Tibial nerve (tissue), 4 donors: ENCODE data around the gene RETREG3. TPM values are rescaled to one million over a fixed set of nuclear protein-coding genes. Genes with fewer than 3 reads are reported as not detected.
"Not testable (repeated sequence)": the region's sequence is repeated elsewhere in the genome, so short reads cannot be mapped to it uniquely, and the experiment has no call there.

Experiments
- DNase-seq, 2 donors: peaks; one replicate each; pipeline ENCODE4 v3.0.0-alpha.2; 2019; ENCODE audit warnings: low spot score in 2 of 2
- H3K27ac ChIP-seq, 4 donors: fragments of 200-600 bp; sonication (generic) in 3 of 4; one replicate each; pipeline ENCODE4 v1.5.1; 2017 to 2019; ENCODE audit warnings: mild to moderate bottlenecking in 1 of 4
- H3K27me3 ChIP-seq, 2 donors: fragments of 200-600 bp; sonication (generic) in 1 of 2; one replicate each; pipeline versions ENCODE4 v1.5.1 to v1.6.0; 2017 to 2019
- H3K36me3 ChIP-seq, 3 donors: fragments of 200-600 bp; sonication (generic); one replicate each; pipeline ENCODE4 v1.5.1; 2018 to 2019
- H3K4me1 ChIP-seq, 4 donors: fragments of 200-600 bp; sonication (generic) in 3 of 4; one replicate each; pipeline ENCODE4 v1.5.1; 2017 to 2019
- H3K4me3 ChIP-seq, 4 donors: fragments of 200-600 bp; sonication (generic) in 3 of 4; one replicate each; pipeline ENCODE4 v1.5.1; 2017 to 2019; ENCODE audit warnings: mild to moderate bottlenecking in 1 of 4, moderate library complexity in 1 of 4
- H3K9me3 ChIP-seq, 4 donors: fragments of 200-600 bp; sonication (generic) in 3 of 4; one replicate each; pipeline ENCODE4 v1.5.1; 2017 to 2019
- CTCF ChIP-seq, 5 experiments: fragments of 200-600 bp in 3 of 5; fragments of 450-650 bp in 2 of 5; sonication (generic) in 3 of 5; IDR thresholded peaks; one replicate each; pipeline ENCODE4 v1.5.1; 2016 to 2019; ENCODE audit warnings: antibody characterized with exemption in 5 of 5, mild to moderate bottlenecking in 3 of 5, moderate library complexity in 2 of 5
- EP300 ChIP-seq, 2 donors: sonication (generic); formaldehyde crosslinking; IDR thresholded peaks; one replicate each; pipeline ENCODE4 v1.6.1; 2017; ENCODE audit warnings: antibody characterized with exemption in 2 of 2, mild to moderate bottlenecking in 1 of 2
- POLR2A ChIP-seq, 2 donors: fragments of 450-650 bp; IDR thresholded peaks; one replicate each; pipeline ENCODE4 v1.6.1; 2017; ENCODE audit warnings: antibody characterized with exemption in 2 of 2, mild to moderate bottlenecking in 2 of 2, moderate library complexity in 2 of 2
- WGBS, 2 donors: methylation state at CpG; one replicate each; pipeline ENCODE4 v1.1.5; 2018; 5-methylcytosine and 5-hydroxymethylcytosine counted together
- total RNA-seq, 4 donors: library from RNA; depleted of rRNA; stranded (reverse); fragments of >200 nt; gene quantifications; one replicate each; pipeline ENCODE4 v1.1.0, GENCODE V29; 2016

Gene RETREG3
- total RNA-seq, 4 donors from 2014 or later: 43.1 to 61.8 (median 57.7) TPM

GRCh38 chr17:42547698-42548069 is 61.5 kb downstream of the RETREG3 start:
- no peak for TF ChIP-seq CTCF (IDR thresholded peaks at IDR 0.05)
- no peak for TF ChIP-seq EP300 (IDR thresholded peaks at IDR 0.05)
- TF ChIP-seq POLR2A (IDR thresholded peaks at IDR 0.05): no peak
- Histone ChIP-seq H3K4me3 (no peak overlapping the region), H3K9me3 (no peaks in the 10 kb centered on the region), H3K36me3 (peaks cover 0 to 41% (median under 1%) of the 10 kb centered on the region in 3 donors), H3K27me3 (no peaks in the 10 kb centered on the region), H3K27ac (no peak overlapping the region), H3K4me1 (peaks cover 0 to 18% (median 4%) of the 10 kb centered on the region in 4 donors)
- 85 to 88% methylated on average over 14 of the region's 14 CpGs for WGBS, 2 donors
- DNase-seq: no peak

GRCh38 chr17:42547001-42547461 is 62.1 kb downstream of the RETREG3 start:
- Histone ChIP-seq H3K27ac (no peak overlapping the region), H3K4me3 (no peak overlapping the region), H3K4me1 (peaks cover 0 to 14% (median 4%) of the 10 kb centered on the region in 4 donors), H3K36me3 (peaks cover 0 to 46% (median 2%) of the 10 kb centered on the region in 3 donors), H3K9me3 (no peaks in the 10 kb centered on the region), H3K27me3 (no peaks in the 10 kb centered on the region)
- no peak for TF ChIP-seq EP300 (IDR thresholded peaks at IDR 0.05)
- TF ChIP-seq CTCF (IDR thresholded peaks at IDR 0.05): no peak
- TF ChIP-seq POLR2A (IDR thresholded peaks at IDR 0.05): no peak
- WGBS, 2 donors: 81 to 84% methylated on average over 23 of the region's 23 CpGs
- no peak for DNase-seq

- not testable (repeated sequence) for DNase-seq, H3K27me3 ChIP-seq, H3K9me3 ChIP-seq, H3K4me3 ChIP-seq, H3K27ac ChIP-seq
- Histone ChIP-seq H3K4me1 (peaks cover 0 to 14% (median 4%) of the 10 kb centered on the region in 4 donors), H3K36me3 (peaks cover 0 to 53% (median 2%) of the 10 kb centered on the region in 3 donors)
- WGBS, 2 donors: 84 to 85% methylated on average over 9 of the region's 9 CpGs
These were observed 63.2 kb downstream of the RETREG3 start for GRCh38 chr17:42545755-42546505.

GRCh38 chr17:42544874-42545283 is 64.3 kb downstream of the RETREG3 start:
- WGBS, 2 donors: 62 to 67% methylated on average over 8 of the region's 8 CpGs
- H3K4me1 ChIP-seq: peaks cover 0 to 14% (median 4%) of the 10 kb centered on the region in 4 donors
- H3K4me3 ChIP-seq: no peak overlapping the region
- peaks cover 0 to 63% (median 2%) of the 10 kb centered on the region in 3 donors for H3K36me3 ChIP-seq
- no peaks in the 10 kb centered on the region for H3K27me3 ChIP-seq
- no peak overlapping the region for H3K27ac ChIP-seq
- no peak for DNase-seq
- H3K9me3 ChIP-seq: no peaks in the 10 kb centered on the region
- TF ChIP-seq POLR2A (IDR thresholded peaks at IDR 0.05): no peak
- no peak for TF ChIP-seq CTCF (IDR thresholded peaks at IDR 0.05)
- no peak for TF ChIP-seq EP300 (IDR thresholded peaks at IDR 0.05)

- no peak for TF ChIP-seq EP300 (IDR thresholded peaks at IDR 0.05)
- no peak for TF ChIP-seq POLR2A (IDR thresholded peaks at IDR 0.05)
- no peak for TF ChIP-seq CTCF (IDR thresholded peaks at IDR 0.05)
- H3K36me3 ChIP-seq: peaks cover 2 to 76% (median 9%) of the 10 kb centered on the region in 3 donors
- 90 to 94% methylated on average over 12 to 38 of the region's 39 CpGs for WGBS, 2 donors
- DNase-seq: no peak
- peaks cover 0 to 9% (median 1%) of the 10 kb centered on the region in 4 donors for H3K4me1 ChIP-seq
- no peaks in the 10 kb centered on the region for H3K27me3 ChIP-seq
- no peaks in the 10 kb centered on the region for H3K9me3 ChIP-seq
- H3K4me3 ChIP-seq: no peak overlapping the region
- no peak overlapping the region for H3K27ac ChIP-seq
These were observed 65.7 kb downstream of the RETREG3 start for GRCh38 chr17:42543190-42544079.
